ENCODE results near the gene GTF2H4. TPM values are rescaled to one million over a fixed set of nuclear protein-coding genes. Genes with fewer than 3 reads are reported as not detected.

GTF2H4 gene
- total and polyA plus RNA-seq, 4 donors, result 6.2 to 15.8 (median 12.3) TPM

DNA sequence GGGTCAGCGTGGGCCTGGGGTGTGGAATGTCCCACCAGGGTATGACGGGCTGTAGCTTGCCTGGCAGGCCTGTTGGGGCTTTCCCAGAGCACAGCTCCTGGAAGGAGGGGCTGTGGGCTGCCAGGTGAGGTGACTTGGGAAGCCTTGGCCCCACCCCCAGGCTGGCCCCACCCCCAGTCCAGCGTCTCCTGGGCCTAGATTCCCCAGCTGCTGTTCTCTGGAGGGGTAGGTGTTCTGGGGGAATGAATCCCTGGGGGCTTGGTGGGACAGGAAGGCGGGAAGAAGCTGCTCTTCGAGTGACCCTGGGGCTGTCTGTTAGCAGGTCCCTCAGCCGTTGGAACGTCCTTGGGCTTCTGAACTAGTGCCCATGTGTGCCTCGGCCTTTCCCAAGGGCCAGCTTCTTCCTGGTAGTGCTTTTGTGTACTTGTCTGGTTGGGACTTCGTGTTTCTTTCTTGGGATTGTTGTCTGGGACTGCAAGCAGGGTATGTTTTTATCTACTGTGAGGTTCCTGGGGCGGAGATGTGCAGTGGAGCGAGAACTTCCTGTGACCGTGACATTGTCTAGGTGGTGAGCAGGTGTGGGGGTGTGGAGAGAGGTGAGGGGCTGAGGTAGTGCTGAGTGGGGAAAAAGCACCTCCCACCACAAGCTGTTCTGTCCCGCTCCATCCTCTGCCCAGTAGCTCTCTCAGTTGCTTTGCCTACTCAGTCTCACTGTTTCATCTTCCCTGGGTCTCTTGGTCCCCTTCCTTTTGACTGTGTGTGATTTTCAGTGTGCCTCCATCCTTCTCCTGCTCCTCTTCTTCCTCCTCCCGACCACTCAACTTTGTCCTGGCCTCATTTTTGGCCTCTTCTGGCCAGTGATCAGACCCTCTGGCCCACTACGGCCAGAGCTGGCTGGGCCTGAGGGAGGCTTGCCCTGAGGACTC is 25.0 kb upstream of the GTF2H4 start:
- no peaks in the 10 kb centered on the region for H3K36me3 ChIP-seq (ENCODE audit: control insufficient read depth in 4 of 4, insufficient read depth in 3 of 4, low read depth in 1 of 4, low read length in 3 of 4)
- peaks cover 5 to 20% (median 11%) of the 10 kb centered on the region in 4 donors for H3K4me1 ChIP-seq (ENCODE audit: control insufficient read depth in 4 of 4, insufficient read depth in 4 of 4, low read length in 3 of 4)
- peak overlapping the region in 1 of 2 donors; percentile 51 for H3K27ac ChIP-seq (ENCODE audit: low read depth in 1 of 2, low read length in 2 of 2)
- no peak for DNase-seq (ENCODE audit: low spot score)
- WGBS, result 64% methylated on average over 15 of the region's 15 CpGs
- TF ChIP-seq, protein P1, sequence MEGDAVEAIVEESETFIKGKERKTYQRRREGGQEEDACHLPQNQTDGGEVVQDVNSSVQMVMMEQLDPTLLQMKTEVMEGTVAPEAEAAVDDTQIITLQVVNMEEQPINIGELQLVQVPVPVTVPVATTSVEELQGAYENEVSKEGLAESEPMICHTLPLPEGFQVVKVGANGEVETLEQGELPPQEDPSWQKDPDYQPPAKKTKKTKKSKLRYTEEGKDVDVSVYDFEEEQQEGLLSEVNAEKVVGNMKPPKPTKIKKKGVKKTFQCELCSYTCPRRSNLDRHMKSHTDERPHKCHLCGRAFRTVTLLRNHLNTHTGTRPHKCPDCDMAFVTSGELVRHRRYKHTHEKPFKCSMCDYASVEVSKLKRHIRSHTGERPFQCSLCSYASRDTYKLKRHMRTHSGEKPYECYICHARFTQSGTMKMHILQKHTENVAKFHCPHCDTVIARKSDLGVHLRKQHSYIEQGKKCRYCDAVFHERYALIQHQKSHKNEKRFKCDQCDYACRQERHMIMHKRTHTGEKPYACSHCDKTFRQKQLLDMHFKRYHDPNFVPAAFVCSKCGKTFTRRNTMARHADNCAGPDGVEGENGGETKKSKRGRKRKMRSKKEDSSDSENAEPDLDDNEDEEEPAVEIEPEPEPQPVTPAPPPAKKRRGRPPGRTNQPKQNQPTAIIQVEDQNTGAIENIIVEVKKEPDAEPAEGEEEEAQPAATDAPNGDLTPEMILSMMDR (IDR thresholded peaks at IDR 0.05; ENCODE audit: low read depth, low read length, missing input control), result no peak
- TF ChIP-seq, protein P2, sequence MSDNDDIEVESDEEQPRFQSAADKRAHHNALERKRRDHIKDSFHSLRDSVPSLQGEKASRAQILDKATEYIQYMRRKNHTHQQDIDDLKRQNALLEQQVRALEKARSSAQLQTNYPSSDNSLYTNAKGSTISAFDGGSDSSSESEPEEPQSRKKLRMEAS (IDR thresholded peaks at IDR 0.05), result no peak
- TF ChIP-seq EGR1 (IDR thresholded peaks at IDR 0.05; ENCODE audit: low read depth in 2 of 2), result no peak
- TF ChIP-seq JUND (IDR thresholded peaks at IDR 0.05), result no peak
- TF ChIP-seq, protein P3, sequence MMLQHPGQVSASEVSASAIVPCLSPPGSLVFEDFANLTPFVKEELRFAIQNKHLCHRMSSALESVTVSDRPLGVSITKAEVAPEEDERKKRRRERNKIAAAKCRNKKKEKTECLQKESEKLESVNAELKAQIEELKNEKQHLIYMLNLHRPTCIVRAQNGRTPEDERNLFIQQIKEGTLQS (IDR thresholded peaks at IDR 0.05), result no peak
- H3K27me3 ChIP-seq (ENCODE audit: control insufficient read depth in 4 of 4, insufficient read depth in 4 of 4, low read length in 3 of 4), result no peaks in the 10 kb centered on the region
- no peaks in the 10 kb centered on the region for H3K9me3 ChIP-seq (ENCODE audit: control insufficient read depth in 4 of 4, low read length in 3 of 4)
- H3K4me3 ChIP-seq (ENCODE audit: low read depth in 1 of 3, low read length in 3 of 3), result no peak overlapping the region
- peak overlapping the region in 1 of 2 donors; percentile 49 for H3K9ac ChIP-seq (ENCODE audit: low read depth in 1 of 2, low read length in 2 of 2)

DNA sequence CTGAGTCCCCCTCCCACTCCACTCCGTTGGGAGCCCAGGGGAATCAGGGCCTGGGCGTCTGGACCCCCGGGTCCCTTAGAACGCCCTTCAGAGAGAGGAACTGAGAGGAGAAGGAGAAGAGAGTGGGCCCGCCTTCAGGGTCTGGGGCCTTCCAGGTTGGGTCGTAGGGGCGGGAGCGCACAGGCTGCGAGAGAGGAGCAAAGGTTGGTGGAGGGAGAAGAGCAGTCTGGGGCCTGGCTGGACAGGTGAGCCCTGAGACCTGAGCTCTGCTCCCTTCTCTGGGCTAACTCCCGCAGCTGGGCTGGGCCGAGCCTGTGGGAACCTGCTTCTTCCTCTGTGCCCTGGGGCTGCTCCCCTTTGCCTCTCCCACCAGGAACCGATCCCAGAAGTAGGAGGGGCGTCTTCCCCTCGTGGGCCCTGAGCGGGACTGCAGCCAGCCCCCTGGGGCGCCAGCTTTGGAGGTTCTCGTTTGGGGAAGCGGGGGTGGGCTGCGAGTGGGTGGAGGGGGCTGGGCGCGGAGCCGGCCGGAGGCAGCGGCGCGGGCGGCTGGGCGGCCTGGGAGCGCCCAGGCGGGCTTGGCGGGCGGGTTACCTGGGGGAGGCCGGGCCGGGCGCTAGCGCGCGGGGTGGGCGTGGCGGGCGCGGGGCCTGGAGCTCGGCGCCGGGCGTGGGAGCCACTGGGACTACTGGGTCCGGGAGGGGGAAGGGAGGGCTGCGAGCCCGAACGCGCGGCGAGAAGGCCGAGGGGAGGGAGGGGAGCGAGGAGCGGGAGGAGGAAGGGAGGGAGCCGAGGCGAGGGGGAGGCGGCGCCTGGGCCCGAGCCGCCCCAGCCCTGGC is 24.1 kb upstream of the GTF2H4 start, which contains the start of gene DDR1:
Gene DDR1, plus strand, starts transcription at position 835 of the 836 bp plus-strand sequence. CDS start 4,211 bp downstream, outside the sequence.
- no peak for DNase-seq (ENCODE audit: low spot score)
- Histone ChIP-seq H3K27ac (ENCODE audit: low read depth in 1 of 2, low read length in 2 of 2) (peak within 1 kb of the TSS; percentile 9 to 51), H3K9me3 (ENCODE audit: control insufficient read depth in 4 of 4, low read length in 3 of 4) (no peaks in the 10 kb centered on the region), H3K36me3 (ENCODE audit: control insufficient read depth in 4 of 4, insufficient read depth in 3 of 4, low read depth in 1 of 4, low read length in 3 of 4) (no peaks in the 10 kb centered on the region), H3K9ac (ENCODE audit: low read depth in 1 of 2, low read length in 2 of 2) (peak within 1 kb of the TSS in 1 of 2 donors; percentile 49), H3K4me1 (ENCODE audit: control insufficient read depth in 4 of 4, insufficient read depth in 4 of 4, low read length in 3 of 4) (peaks cover 5 to 17% (median 11%) of the 10 kb centered on the region in 4 donors), H3K4me3 (ENCODE audit: low read depth in 1 of 3, low read length in 3 of 3) (peak within 1 kb of the TSS in 2 of 3 donors; percentile 54 to 76), H3K27me3 (ENCODE audit: control insufficient read depth in 4 of 4, insufficient read depth in 4 of 4, low read length in 3 of 4) (no peaks in the 10 kb centered on the region)
- 11% methylated on average over 62 of the region's 62 CpGs for WGBS
- TF ChIP-seq GABPA (IDR thresholded peaks at IDR 0.05 in 1 of 2, conservative IDR thresholded peaks at IDR 0.05 in 1 of 2) (no peak), EGR1 (IDR thresholded peaks at IDR 0.05; ENCODE audit: low read depth in 2 of 2) (no peak), TAF1 (conservative IDR thresholded peaks at IDR 0.05) (no peak), SP1 (IDR thresholded peaks at IDR 0.05) (no peak), FOXA1 (IDR thresholded peaks at IDR 0.05) (no peak), JUND (IDR thresholded peaks at IDR 0.05) (no peak), YY1 (IDR thresholded peaks at IDR 0.05) (no peak), FOXA2 (IDR thresholded peaks at IDR 0.05) (no peak)
- TF ChIP-seq, protein P4, sequence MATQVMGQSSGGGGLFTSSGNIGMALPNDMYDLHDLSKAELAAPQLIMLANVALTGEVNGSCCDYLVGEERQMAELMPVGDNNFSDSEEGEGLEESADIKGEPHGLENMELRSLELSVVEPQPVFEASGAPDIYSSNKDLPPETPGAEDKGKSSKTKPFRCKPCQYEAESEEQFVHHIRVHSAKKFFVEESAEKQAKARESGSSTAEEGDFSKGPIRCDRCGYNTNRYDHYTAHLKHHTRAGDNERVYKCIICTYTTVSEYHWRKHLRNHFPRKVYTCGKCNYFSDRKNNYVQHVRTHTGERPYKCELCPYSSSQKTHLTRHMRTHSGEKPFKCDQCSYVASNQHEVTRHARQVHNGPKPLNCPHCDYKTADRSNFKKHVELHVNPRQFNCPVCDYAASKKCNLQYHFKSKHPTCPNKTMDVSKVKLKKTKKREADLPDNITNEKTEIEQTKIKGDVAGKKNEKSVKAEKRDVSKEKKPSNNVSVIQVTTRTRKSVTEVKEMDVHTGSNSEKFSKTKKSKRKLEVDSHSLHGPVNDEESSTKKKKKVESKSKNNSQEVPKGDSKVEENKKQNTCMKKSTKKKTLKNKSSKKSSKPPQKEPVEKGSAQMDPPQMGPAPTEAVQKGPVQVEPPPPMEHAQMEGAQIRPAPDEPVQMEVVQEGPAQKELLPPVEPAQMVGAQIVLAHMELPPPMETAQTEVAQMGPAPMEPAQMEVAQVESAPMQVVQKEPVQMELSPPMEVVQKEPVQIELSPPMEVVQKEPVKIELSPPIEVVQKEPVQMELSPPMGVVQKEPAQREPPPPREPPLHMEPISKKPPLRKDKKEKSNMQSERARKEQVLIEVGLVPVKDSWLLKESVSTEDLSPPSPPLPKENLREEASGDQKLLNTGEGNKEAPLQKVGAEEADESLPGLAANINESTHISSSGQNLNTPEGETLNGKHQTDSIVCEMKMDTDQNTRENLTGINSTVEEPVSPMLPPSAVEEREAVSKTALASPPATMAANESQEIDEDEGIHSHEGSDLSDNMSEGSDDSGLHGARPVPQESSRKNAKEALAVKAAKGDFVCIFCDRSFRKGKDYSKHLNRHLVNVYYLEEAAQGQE (IDR thresholded peaks at IDR 0.05), result no peak
